ENCODE data around the gene CRACR2A.

- no peak for TF ChIP-seq FOXM1 (IDR thresholded peaks at IDR 0.05; ENCODE audit: borderline replicate concordance, low read depth)
- TF ChIP-seq TEAD4 (IDR thresholded peaks at IDR 0.05): no peak
- TF ChIP-seq, protein P1, sequence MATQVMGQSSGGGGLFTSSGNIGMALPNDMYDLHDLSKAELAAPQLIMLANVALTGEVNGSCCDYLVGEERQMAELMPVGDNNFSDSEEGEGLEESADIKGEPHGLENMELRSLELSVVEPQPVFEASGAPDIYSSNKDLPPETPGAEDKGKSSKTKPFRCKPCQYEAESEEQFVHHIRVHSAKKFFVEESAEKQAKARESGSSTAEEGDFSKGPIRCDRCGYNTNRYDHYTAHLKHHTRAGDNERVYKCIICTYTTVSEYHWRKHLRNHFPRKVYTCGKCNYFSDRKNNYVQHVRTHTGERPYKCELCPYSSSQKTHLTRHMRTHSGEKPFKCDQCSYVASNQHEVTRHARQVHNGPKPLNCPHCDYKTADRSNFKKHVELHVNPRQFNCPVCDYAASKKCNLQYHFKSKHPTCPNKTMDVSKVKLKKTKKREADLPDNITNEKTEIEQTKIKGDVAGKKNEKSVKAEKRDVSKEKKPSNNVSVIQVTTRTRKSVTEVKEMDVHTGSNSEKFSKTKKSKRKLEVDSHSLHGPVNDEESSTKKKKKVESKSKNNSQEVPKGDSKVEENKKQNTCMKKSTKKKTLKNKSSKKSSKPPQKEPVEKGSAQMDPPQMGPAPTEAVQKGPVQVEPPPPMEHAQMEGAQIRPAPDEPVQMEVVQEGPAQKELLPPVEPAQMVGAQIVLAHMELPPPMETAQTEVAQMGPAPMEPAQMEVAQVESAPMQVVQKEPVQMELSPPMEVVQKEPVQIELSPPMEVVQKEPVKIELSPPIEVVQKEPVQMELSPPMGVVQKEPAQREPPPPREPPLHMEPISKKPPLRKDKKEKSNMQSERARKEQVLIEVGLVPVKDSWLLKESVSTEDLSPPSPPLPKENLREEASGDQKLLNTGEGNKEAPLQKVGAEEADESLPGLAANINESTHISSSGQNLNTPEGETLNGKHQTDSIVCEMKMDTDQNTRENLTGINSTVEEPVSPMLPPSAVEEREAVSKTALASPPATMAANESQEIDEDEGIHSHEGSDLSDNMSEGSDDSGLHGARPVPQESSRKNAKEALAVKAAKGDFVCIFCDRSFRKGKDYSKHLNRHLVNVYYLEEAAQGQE (IDR thresholded peaks at IDR 0.05; ENCODE audit: low read depth): no peak
These were observed 20.0 kb downstream of the CRACR2A start for GRCh38 chr12:3732901-3733300.

Data from Ishikawa (cell line).